Measurements from ENCODE around the gene MOB2.

DNA sequence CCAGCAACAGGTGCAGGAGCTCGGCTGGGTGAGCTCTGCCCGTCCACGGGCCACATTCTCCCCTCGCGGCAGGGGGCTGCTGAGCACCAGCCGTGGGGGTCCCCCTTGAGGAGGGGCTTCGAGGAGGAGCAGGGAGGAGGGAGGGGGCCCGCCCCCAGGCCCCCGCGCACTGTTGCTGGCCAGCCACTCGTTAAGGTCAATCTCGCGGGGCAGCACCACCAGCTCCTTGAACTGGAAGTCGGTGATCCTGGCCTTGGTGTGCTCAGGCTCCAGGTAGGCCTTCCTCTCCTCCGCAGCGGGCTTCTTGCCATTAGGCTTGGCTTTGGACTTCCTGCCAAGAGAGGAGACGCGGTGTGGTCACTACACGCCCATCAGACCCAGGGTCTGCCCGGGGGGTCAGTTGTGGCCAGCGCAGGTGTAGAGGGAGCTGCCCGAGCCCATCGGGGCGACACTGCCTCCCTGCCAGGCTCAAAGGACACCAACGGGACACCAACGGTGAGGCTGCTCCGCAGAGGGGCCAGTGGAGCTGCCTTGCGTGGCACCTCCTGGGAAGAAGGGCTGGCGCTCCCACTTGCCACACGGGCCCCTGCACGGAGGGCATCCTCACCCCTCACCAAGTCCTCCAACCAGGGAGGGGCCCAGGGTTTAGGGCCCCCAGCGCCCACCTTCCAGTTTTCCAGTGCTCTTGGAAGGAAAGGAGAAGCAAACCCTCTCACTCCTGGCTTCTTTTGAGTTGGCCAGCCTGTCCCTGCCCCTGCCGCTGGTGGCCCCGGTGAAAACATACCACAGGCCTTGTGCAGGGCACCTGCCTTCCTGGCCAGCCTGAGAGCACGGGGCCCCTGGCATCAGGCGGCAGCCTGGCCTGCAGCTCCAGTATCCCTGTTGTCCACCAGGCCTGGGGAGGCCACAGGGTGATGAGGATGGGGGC, 5.8 kb downstream of the MOB2 start:
- TF ChIP-seq, protein P1, sequence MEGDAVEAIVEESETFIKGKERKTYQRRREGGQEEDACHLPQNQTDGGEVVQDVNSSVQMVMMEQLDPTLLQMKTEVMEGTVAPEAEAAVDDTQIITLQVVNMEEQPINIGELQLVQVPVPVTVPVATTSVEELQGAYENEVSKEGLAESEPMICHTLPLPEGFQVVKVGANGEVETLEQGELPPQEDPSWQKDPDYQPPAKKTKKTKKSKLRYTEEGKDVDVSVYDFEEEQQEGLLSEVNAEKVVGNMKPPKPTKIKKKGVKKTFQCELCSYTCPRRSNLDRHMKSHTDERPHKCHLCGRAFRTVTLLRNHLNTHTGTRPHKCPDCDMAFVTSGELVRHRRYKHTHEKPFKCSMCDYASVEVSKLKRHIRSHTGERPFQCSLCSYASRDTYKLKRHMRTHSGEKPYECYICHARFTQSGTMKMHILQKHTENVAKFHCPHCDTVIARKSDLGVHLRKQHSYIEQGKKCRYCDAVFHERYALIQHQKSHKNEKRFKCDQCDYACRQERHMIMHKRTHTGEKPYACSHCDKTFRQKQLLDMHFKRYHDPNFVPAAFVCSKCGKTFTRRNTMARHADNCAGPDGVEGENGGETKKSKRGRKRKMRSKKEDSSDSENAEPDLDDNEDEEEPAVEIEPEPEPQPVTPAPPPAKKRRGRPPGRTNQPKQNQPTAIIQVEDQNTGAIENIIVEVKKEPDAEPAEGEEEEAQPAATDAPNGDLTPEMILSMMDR (IDR thresholded peaks at IDR 0.05; ENCODE audit: low read depth, low read length): no peak
- no peak for TF ChIP-seq EZH2phosphoT487 (IDR thresholded peaks at IDR 0.05; ENCODE audit: low read depth)

All from OCI-LY3 (cell line).